H1 (cell line): ENCODE data around the gene PTRH1. TPM values are rescaled to one million over a fixed set of nuclear protein-coding genes. Genes with fewer than 3 reads are reported as not detected.

Source experiments
- BCL11A ChIP-seq, 2 experiments: IDR thresholded peaks; one replicate each; pipeline ENCODE4 v1.6.1; 2011; ENCODE audit warnings: low read depth in 2 of 2, low read length in 2 of 2, mild to moderate bottlenecking in 2 of 2
- CREB1 ChIP-seq: IDR thresholded peaks from 2 replicates; pipeline ENCODE4 v1.6.1; 2012; ENCODE audit warnings: inconsistent platforms
- SIN3A ChIP-seq, 2 experiments: IDR thresholded peaks in 1 of 2; conservative IDR thresholded peaks in 1 of 2; 2 replicates each; pipeline ENCODE4 v1.6.1; 2011 to 2012; ENCODE audit warnings: low read length in 2 of 2, improper control_type of control experiment in 1 of 2, low read depth in 1 of 2, mild to moderate bottlenecking in 1 of 2
- polyA plus RNA-seq, 7 experiments: library from polyadenylated mRNA; depleted of rRNA in 3 of 7; stranded (reverse) in 5 of 7; unstranded in 2 of 7; fragments of >200 nt in 5 of 7; fragments of 200-250 nt in 2 of 7; gene quantifications; 1 replicate in 5 of 7; 2 replicates in 1 of 7; 4 replicates in 1 of 7; pipeline versions ENCODE4 v1.2.1 to v1.2.3, GENCODE V29; 2011 to 2013; ENCODE audit warnings: missing spikeins in 2 of 7, mixed read lengths in 2 of 7
- total RNA-seq: library from RNA; stranded (reverse); fragmentation: NEBNext Ultra II Directional; extraction: Animal tissue kit (Norgen Biotek cat#: 25700); gene quantifications from 2 replicates; pipeline ENCODE4 v1.2.1, GENCODE V29; 2021

The PTRH1 gene
- total and polyA plus RNA-seq, 2 of the 8 experiments (the other 6 are each of a cell fraction or from before 2014, with no cell fraction given), result 11.1 to 19.8 TPM

- peak; percentile 94 to 98 for TF ChIP-seq SIN3A (conservative IDR thresholded peaks at IDR 0.05 in 1 of 2, IDR thresholded peaks at IDR 0.05 in 1 of 2; ENCODE audit: low read depth in 1 of 2, low read length in 2 of 2)
- no peak for TF ChIP-seq BCL11A (IDR thresholded peaks at IDR 0.05; ENCODE audit: low read depth in 2 of 2, low read length in 2 of 2)
- TF ChIP-seq CREB1, result peak; percentile 85
Measured at GRCh38 chr9:127734747-127735529, 19.5 kb upstream of the PTRH1 start, which contains the start of gene TOR2A (continued).
